Cardiac muscle cell (in vitro differentiated cells and primary cell): ENCODE data around the gene AFF2. TPM values are rescaled to one million over a fixed set of nuclear protein-coding genes. Genes with fewer than 3 reads are reported as not detected.

ENCODE experiments used
- DNase-seq, 2 donors: peaks; one replicate each; pipeline versions ENCODE4 v3.0.0 to v3.0.0-alpha.2; 2010 to 2017; ENCODE audit warnings: low read depth in 1 of 2, low spot score in 1 of 2
- H3K27ac ChIP-seq: fragments of 200-600 bp; sonication (generic); 2 replicates; pipeline ENCODE4 v1.5.1; 2016
- H3K27me3 ChIP-seq: fragments of 200-600 bp; sonication (generic); 2 replicates; pipeline ENCODE4 v1.6.0; 2016; ENCODE audit warnings: control low read depth
- H3K36me3 ChIP-seq: fragments of 200-600 bp; sonication (generic); 2 replicates; pipeline ENCODE4 v1.5.1; 2016; ENCODE audit warnings: control low read depth
- H3K4me1 ChIP-seq: fragments of 200-600 bp; sonication (generic); 2 replicates; pipeline ENCODE4 v1.8.1; 2017; ENCODE audit warnings: low read depth, mild to moderate bottlenecking, mixed run types
- H3K4me3 ChIP-seq: fragments of 200-600 bp; sonication (generic); 2 replicates; pipeline ENCODE4 v1.5.1; 2016; ENCODE audit warnings: mild to moderate bottlenecking
- H3K9me3 ChIP-seq: fragments of 200-600 bp; sonication (generic); 2 replicates; pipeline ENCODE4 v1.5.1; 2017; ENCODE audit warnings: low read depth, mild to moderate bottlenecking, control low read depth
- polyA plus RNA-seq: library from polyadenylated mRNA; unstranded; fragments of >200 nt; fragmentation: Nextera tagmentation; extraction: Ambion mirVana; gene quantifications from 2 replicates; pipeline ENCODE4 v1.2.1, GENCODE V29; 2016
- total RNA-seq: library from RNA; depleted of rRNA; stranded (reverse); fragments of >200 nt; gene quantifications from 2 replicates; pipeline ENCODE4 v1.2.3, GENCODE V29; 2016
- TF ChIP-seq, protein P1 (sequence below): IDR thresholded peaks from 2 replicates; pipeline ENCODE4 v1.5.1; 2012; ENCODE audit warnings: low read depth, mild to moderate bottlenecking, low read length

AFF2 gene
- total and polyA plus RNA-seq, 2 experiments from 2014 or later: 4.4 to 8.3 TPM

DNA sequence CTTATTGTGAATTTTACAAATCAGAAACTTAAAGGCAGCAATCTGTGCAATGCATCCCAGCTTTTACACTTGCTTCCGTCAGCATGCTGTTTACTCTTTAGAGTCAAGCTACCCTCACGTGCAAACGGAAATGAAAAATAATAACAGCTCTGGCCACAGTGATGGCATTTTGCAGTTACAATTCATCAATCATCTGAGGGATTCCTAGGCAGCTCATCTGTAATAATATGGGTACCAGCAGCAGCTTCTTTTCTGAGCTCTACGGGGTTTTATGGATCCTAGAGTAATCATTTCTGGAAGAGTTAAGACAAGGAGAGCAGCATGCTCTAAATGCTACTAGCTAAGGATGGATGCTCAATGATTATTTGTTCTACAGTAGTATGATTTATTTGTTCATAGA is 313.6 kb downstream of the AFF2 start:
- no peaks in the 10 kb centered on the region for H3K4me1 ChIP-seq
- no peak for DNase-seq
- TF ChIP-seq, protein P1, sequence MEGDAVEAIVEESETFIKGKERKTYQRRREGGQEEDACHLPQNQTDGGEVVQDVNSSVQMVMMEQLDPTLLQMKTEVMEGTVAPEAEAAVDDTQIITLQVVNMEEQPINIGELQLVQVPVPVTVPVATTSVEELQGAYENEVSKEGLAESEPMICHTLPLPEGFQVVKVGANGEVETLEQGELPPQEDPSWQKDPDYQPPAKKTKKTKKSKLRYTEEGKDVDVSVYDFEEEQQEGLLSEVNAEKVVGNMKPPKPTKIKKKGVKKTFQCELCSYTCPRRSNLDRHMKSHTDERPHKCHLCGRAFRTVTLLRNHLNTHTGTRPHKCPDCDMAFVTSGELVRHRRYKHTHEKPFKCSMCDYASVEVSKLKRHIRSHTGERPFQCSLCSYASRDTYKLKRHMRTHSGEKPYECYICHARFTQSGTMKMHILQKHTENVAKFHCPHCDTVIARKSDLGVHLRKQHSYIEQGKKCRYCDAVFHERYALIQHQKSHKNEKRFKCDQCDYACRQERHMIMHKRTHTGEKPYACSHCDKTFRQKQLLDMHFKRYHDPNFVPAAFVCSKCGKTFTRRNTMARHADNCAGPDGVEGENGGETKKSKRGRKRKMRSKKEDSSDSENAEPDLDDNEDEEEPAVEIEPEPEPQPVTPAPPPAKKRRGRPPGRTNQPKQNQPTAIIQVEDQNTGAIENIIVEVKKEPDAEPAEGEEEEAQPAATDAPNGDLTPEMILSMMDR: no peak
- no peaks in the 10 kb centered on the region for H3K9me3 ChIP-seq
- H3K4me3 ChIP-seq: no peak overlapping the region
- H3K27me3 ChIP-seq: no peaks in the 10 kb centered on the region
- no peaks in the 10 kb centered on the region for H3K36me3 ChIP-seq
- H3K27ac ChIP-seq: no peak overlapping the region

DNA sequence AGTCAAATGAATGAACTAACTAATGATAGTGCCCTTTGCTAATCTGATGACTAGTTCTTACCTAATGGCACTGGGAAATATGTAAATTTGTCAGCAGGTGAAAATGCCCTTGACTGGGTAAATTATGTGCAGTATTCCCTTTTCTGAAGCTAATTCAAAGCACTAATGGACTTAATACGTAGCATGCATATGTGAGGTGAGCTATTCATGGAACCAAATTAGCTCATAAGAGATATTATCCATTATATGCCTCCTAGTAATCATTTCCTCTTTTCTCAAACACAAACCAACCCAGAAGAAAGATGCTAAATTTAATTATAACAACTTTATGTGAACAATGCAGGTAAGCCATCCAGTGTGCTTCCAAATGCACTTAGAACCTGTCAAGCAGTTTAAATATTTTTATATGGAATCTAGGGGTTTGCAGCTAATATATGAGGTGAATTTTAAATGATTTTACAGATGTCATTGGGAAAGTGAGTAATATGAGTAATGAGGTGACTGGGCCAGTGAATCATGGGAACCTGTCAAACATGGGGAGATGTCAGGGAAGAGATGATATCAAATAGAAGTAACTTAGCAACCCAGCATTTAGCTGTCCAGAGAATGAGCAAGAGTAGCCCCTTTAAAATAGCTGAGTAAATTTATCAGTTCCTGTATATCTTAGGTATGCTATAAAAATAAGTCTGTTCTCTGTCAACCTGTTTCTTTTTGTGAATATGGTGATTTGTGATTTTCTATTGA is 315.0 kb downstream of the AFF2 start:
- DNase-seq: no peak
- Histone ChIP-seq H3K4me1 (no peaks in the 10 kb centered on the region), H3K36me3 (no peaks in the 10 kb centered on the region), H3K4me3 (no peak overlapping the region), H3K27ac (no peak overlapping the region), H3K9me3 (no peaks in the 10 kb centered on the region), H3K27me3 (no peaks in the 10 kb centered on the region)
- TF ChIP-seq, protein P1: no peak

DNA sequence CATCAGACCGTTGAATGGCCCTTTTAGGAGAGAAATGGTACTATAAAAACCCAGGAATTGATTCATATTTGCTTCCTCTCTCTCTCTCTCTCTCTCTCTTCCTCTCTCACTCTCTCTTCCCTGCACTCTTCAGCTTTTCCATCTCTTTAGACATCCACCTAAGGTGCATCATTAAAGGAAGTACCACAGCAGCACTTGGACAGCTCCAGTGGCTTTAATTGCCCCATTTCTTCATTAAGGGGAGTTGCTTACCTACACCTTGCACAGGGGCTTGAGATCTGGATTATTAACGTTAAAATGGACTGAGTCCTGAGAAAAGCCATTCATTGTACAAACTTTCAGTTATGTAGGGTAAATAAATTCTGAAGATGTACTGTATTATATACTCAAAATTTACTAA is 323.6 kb downstream of the AFF2 start:
- no peak overlapping the region for H3K27ac ChIP-seq
- no peak overlapping the region for H3K4me3 ChIP-seq
- no peaks in the 10 kb centered on the region for H3K36me3 ChIP-seq
- H3K27me3 ChIP-seq: no peaks in the 10 kb centered on the region
- H3K4me1 ChIP-seq: no peaks in the 10 kb centered on the region
- TF ChIP-seq, protein P1: no peak
- no peak for DNase-seq
- H3K9me3 ChIP-seq: no peaks in the 10 kb centered on the region

DNA sequence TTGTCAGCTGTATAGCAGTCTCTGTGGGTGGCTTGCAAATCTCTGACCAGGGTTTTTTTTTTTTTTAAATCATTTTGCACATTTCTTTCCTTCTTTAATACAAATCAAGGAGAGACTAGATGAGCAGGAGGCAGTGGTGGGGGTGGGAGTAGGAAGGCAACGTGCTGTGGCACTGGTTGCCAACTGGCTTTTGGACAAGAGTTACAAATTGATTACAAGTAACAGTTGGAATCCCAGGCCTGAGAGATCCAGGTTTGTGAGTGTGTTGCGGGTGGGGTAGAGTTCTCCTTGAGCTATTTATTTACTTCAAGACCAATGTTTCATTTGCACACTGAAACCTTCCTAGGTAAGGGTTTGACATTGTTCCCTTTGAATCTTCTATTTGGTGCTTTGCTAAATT is 325.3 kb downstream of the AFF2 start:
- no peak for DNase-seq
- TF ChIP-seq, protein P1: no peak
- no peak overlapping the region for H3K4me3 ChIP-seq
- no peak overlapping the region for H3K27ac ChIP-seq
- no peaks in the 10 kb centered on the region for H3K4me1 ChIP-seq
- no peaks in the 10 kb centered on the region for H3K36me3 ChIP-seq
- H3K9me3 ChIP-seq: no peaks in the 10 kb centered on the region
- H3K27me3 ChIP-seq: no peaks in the 10 kb centered on the region

DNA sequence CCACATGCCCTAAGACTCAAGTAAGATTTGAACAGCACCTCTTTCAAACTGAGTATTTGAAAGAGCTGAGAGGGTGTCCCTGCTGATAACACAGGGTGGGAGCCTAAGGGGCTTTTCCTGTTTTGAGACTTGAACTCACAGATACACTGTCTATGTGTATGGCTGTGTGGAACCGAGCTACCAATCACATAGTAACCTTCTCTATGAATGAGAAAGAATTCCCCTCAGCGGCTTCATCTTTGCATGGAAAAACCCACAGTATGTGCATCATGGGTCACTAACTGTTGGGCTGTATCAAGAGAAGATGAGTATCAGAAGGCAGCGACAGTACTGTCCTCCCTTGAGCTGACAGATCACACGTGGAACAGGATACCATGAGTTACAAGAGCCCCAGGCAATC is 336.3 kb downstream of the AFF2 start:
- Histone ChIP-seq H3K4me1 (no peaks in the 10 kb centered on the region), H3K36me3 (no peaks in the 10 kb centered on the region), H3K9me3 (no peaks in the 10 kb centered on the region), H3K4me3 (no peak overlapping the region), H3K27me3 (no peaks in the 10 kb centered on the region), H3K27ac (no peak overlapping the region)
- DNase-seq: no peak
- TF ChIP-seq, protein P1: no peak
